Midbrain (tissue), 1 donor: Measurements from ENCODE around the gene SHTN1.
A peak's percentile ranks its signal among the peaks of the same experiment; 100 is the strongest.

Source experiments
- DNase-seq: peaks from one replicate; lab custom pipeline; 2025; lab: John Stamatoyannopoulos, UW

The SHTN1 gene

DNA sequence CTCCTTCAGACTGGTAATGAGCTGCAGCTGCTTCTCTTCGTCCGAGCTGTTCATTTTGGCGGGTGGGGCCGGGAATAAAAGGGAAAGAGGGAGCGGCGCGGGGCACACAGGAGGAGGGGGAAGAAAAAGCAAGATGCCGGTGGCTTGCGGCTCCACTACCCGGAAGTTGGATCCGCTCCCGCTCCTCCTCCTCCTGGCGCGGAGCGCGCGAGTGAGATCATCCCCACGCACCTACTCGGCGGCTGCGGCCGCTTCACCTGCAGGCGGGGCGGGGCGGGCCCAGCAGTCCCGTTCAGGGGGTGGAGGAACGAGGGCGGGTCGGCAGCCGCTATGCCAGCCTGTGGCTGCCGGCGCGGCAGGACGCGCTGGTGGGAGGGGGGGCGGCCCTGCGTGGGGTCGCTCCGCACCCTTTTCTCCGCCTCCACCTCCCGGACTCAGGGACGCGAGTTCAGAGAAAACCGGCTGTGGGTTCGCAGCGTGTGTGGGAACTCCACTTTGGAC, at the start of gene SHTN1:
Gene SHTN1 (minus strand): TSS at position 162 of the 501 bp plus-strand sequence. CDS start 108 bp downstream, at position 54.
- DNase-seq: peak; percentile 76

GRCh38 chr10:117053482-117053881, 48.5 kb upstream of the SHTN1 start:
- no peak for DNase-seq

DNA sequence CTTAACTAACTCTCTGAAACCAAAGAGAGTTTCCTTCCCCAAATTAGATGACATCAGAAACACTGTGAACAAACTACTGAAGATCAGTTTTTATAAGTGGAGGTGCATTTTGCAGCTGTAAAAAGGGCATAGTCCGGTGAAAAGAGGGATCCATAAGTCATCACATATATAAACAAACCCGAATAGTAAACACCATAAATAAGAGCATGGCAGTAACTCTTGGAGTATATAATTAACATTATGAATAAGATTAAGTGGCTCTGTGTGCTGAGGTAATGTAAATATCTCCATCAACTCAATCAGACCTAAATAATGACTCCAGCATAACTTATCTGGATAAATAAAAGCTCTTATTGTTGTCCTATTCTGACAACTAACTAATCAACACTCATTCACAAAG, 43.0 kb upstream of the SHTN1 start:
- no peak for DNase-seq

- DNase-seq: no peak
Observed at GRCh38 chr10:117016266-117016665, 11.3 kb upstream of the SHTN1 start.

- DNase-seq: no peak
Observed at GRCh38 chr10:117014835-117015234, 9.8 kb upstream of the SHTN1 start.

DNA sequence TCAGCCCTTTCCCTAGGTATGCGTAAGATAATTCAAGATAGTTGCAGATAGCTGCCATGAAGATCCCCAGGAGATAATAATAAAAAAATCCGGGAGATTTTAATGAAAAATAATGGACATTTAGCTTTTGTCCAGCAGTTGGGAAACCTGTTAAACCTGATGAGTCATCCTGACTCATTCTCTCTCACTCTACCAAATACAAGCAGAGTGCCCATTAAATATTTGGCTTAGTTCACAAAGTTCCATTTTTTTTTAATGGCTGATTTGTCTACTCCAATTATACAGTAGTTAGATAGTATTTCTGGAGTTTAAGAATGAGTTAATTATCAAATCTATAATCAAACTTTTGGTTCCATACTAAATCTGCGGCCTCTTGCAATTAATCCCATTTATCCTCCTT, 2.1 kb upstream of the SHTN1 start:
- no peak for DNase-seq

DNA sequence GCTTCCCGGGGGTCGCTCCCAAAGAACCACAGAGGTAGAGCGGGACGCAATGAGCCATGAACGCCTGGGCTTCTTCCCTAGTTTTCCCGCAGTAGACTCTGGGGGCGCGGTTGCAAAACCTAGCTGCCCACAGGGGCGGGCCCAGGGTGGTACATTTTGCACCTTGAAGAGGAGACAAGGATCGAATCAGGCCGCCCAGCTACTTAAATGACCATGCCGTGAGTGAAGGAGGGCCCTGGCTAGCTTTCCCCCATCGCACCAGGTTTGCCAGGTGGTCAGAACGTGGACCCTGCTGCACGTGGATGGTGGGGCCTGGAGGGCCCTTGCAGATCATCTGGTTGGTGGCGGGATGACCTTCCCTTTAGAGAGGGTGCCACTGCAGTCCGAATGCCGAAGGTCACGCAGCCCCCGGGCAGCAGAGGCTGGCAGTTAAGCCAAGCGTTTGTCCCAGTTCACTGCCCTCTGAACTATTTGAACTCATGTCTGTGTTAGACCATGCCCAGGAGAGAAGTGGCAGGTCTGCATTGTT, 604 bp upstream of the SHTN1 start:
- peak; percentile 63 for DNase-seq

DNA sequence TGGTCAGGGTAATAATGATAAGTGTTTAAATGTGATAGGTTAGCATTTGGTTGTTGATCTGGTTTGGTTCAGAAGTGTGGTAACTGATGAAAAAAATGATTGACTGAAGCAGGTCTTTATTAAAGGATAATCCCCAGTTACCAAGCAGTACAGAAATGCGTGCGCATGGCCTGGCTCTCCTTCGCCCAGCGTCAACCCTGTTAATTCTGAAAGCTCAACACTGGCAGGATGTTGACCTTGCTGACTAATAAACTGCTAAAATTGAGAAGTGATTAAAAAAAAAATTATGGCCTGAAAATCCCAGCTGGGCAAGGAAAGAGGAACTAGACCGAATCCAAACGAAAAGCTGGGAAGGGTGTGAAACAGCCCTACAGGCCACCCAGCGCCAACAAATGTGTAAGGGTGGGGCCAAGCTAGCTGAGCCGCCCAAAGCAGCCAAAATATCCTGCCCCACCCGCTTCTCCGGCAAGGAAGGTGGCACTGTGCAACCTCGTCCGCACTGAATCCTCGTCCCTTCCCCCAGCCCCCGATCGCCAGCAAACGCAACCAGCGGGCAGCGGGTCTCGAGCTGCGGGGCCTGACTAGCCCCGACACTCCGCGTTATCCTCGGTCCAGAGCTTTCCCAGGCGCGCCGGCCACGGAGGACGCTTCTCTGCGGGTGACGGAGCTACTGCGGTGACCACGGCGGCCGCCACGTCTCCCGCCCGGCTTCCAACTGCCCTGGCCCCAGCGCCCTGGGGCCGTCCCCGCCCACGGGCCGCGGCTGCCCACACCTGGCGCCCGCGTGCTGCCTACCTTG, 561 bp downstream of the SHTN1 start:
- peak; percentile 61 for DNase-seq

DNA sequence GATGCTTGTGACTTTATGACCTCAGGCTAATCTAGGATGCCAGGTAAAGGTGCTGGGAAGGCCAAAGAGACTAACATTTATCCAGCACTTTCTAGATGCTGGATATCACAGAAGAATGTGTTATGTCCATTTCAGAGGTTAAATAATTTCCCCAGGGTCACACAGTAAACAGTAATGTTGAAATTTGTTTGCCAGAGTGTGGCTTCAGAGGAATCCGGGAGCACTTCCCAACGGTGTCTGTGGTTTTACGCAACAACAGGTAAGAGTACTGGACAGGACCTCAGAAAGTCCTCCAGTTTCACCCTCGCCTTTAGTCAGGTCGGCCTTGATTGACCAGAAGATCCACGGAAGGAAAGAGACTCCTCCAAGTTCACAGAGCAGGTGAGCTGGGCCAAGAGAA, 1.7 kb downstream of the SHTN1 start:
- no peak for DNase-seq

DNA sequence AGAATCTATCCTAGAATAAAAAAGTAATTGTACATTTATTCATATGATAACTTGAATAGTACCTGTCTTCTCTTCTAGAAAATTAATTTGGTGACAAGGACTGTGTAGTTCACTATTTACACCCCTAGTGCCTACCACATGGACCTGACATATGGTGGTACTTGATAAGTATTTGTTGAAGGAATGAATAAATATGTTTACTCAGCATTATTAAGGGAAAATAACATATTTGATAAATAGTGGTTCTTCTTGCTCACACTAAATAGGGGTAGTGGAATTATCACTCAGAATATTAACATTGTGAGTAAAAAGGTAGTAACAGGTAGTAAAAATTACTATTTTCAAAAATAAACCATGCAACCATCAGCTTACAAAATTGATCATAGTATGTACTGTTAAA, 2.8 kb downstream of the SHTN1 start:
- DNase-seq: no peak

- DNase-seq: no peak
Observed at GRCh38 chr10:117001144-117001543, 3.8 kb downstream of the SHTN1 start.

DNA sequence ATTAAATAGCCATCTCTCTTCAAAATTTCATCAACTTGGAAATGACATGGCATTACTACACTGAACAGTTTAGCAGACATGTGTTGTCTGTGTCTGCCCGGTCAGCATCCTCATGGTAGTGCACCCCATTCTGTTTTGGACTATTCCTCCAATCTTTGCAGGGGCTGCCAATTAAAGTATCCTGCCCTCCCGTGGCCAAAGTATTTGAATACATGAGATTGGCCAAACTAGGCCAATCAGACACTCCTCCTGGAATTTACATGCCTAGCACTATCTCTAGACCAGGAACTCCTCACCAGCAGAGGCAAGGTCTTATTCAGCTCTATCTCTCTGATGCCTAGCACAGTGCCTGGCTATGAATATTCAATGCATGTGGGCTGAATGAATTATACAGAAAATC, 4.4 kb downstream of the SHTN1 start:
- peak; percentile 72 for DNase-seq

GRCh38 chr10:116998172-116998571, 6.8 kb downstream of the SHTN1 start:
- DNase-seq: no peak

DNA sequence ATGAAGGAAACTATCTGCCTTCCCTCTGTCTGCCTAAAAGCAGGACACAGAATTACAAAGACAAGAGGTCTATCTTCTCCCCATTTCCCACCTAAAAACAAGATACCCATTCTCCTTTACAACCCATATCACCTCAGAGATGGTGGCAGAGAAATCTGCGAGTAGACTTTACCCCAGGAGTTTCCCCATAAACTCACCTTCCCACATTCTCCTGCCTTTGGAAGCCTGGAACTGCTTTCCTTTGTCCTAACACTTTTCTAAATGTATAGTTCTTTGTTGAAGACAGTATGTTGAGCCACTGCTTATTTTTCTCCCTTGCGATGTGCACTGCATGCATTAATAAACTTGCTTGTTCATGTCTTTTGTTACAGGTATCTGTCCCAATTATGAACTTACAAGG, 8.0 kb downstream of the SHTN1 start:
- no peak for DNase-seq

- DNase-seq: no peak
Observed at GRCh38 chr10:116995648-116996047, 9.3 kb downstream of the SHTN1 start.

GRCh38 chr10:116994113-116994890, 10.7 kb downstream of the SHTN1 start:
- DNase-seq: no peak

DNA sequence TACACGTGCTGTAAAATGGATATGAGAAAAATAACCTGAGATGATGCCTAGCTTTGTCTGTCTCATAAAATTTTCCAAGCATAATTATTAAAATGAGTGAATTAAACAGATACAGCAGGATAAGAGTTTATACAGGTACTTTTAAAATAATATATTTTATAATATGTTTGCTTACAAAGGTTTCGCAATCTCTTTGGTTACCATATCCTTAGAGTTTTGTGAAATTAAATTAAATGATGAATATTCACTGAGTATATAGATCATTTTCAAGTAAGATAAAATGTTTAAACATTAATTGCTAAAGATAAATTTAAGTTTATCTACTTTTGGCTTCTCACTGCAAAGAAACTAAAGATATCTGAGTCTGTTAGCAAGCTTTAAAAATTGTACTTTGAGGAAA, 11.4 kb downstream of the SHTN1 start:
- no peak for DNase-seq

DNA sequence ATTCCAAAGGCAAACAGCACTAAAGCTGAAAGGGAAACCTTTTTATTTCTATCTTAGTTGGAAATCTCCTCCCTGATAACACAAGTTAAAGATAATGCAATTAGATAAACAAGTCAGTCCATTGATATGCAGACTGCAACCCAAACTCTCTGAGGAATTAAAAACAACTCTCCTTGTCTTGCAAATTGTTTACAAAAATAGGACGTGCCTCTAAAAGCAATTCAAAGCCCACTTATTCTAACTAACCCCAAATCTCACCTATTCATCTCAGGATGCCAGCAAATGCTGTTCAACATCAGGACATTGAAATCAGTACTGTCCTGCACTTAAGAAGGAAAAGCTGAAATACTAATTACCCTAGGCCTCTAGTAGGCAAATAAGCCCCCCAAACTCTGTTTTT, 12.8 kb downstream of the SHTN1 start:
- no peak for DNase-seq

DNA sequence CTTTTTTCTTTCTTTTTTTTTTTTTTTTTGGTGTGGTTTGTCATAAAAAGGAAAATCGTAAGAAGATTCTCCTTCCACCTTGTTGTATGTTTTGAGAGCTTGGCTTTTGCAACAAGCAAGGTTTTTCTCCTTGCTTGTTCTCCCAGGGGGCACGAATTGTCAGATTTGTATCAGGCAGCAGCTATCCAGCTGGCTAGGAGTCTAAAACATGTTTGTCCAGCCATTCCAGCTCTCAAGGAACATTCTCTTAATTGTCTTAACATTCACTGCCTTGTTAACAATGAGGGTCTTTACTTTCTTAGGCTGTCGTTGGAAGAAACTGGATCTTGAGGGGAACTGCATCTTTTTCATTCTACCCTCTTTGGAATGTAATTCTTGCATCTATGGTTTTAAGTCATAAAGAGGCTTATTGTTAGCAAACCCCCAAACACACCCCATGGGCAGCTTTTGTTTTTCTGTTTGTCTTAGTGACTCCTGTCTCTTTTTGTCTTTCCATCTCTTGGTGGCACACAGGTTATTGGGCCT, 14.6 kb downstream of the SHTN1 start:
- no peak for DNase-seq

DNA sequence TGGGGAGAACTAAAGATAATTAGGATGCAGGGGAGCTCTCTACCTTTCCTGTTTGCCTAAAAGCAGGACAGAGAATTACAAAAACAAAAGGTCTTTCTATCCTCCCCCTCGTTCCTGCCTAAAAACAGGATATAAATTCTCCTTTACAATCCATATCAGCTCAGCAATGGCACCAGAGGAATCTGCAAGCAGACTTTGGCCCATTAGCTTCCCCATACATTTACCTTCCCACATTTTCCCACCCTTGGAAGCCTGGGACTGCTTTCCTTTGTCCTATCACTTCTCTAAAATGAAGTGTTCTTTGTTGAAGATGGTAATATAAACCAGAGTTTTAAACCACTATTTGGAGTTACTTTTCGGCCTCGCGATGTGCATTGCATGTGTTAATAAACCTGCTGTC, 15.5 kb downstream of the SHTN1 start:
- no peak for DNase-seq

DNA sequence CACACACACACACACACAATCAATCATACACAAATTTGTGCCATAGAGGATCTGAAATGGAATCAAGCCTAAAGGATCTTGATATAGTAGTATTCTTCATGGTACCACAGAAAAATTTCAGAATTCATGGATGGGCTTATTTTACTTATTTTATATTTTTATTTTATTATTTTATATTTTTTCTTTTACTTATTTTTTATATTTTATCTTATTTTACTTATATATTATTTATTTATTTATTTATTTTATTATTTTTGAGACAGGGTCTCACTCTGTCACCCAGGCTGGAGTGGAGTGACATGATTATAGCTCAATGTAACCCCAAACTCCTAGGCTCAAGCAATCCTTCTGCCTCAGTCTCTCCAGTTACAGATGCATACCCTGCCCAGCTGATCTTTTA, 16.7 kb downstream of the SHTN1 start:
- no peak for DNase-seq

DNA sequence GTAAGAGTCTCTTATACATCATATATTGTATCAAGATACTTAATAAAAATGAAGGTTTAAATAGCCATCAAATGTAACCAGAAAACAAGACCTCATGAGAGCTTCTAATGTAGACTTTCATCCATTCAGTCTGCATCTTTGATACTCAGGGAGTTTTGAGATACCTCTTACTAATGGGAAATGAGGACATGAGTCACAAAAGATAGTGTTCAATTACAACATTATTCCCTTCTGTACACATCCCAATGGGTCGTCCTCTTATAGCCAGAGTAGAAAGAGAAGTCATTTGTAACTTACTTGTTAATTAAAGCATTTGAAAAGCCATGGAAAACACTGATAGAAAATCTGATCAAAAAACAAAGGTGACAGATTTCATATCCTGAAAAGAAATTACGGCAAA, 19.4 kb downstream of the SHTN1 start:
- DNase-seq: no peak
